ENCODE data around the gene PRAMEF8.
"Not testable (repeated sequence)": the region's sequence is repeated elsewhere in the genome, so short reads cannot be mapped to it uniquely, and the experiment has no call there.

- TF ChIP-seq CTCF (IDR thresholded peaks at IDR 0.05); POLR2AphosphoS5 (IDR thresholded peaks at IDR 0.05; ENCODE audit: low read depth, low read length): not testable (repeated sequence)
Measured at GRCh38 chr1:13247122-13247521, 37.8 kb downstream of the PRAMEF8 start.

All from Panc1 (cell line).